KMS-11 (cell line): ENCODE results near the gene MAML3.

Source experiments
- H2AFZ ChIP-seq: fragments of 200-600 bp; sonication (generic); 2 replicates; pipeline ENCODE4 v1.6.1; 2016; ENCODE audit warnings: antibody characterized with exemption, mixed run types, low read depth
- H3K27ac ChIP-seq: fragments of 200-600 bp; sonication (generic); 2 replicates; pipeline ENCODE4 v1.6.1; 2016; ENCODE audit warnings: mild to moderate bottlenecking, mixed run types
- H3K27me3 ChIP-seq: fragments of 200-600 bp; sonication (generic); 2 replicates; pipeline ENCODE4 v1.6.1; 2017; ENCODE audit warnings: mild to moderate bottlenecking, low read depth, mixed run types, moderate library complexity; ENCODE audit not compliant: insufficient read depth
- H3K36me3 ChIP-seq: fragments of 200-600 bp; sonication (generic); 2 replicates; pipeline ENCODE4 v1.6.1; 2017; ENCODE audit warnings: mild to moderate bottlenecking, mixed run types; ENCODE audit not compliant: insufficient read depth
- H3K4me1 ChIP-seq: fragments of 200-600 bp; sonication (generic); 2 replicates; pipeline ENCODE4 v1.6.1; 2016; ENCODE audit warnings: mild to moderate bottlenecking, low read depth, mixed run types; ENCODE audit not compliant: poor library complexity, severe bottlenecking
- H3K4me2 ChIP-seq: fragments of 200-600 bp; sonication (generic); 2 replicates; pipeline ENCODE4 v1.7.0; 2016; ENCODE audit warnings: mild to moderate bottlenecking, mixed run types
- H3K4me3 ChIP-seq: fragments of 200-600 bp; sonication (generic); IDR thresholded peaks from 2 replicates; pipeline ENCODE4 v1.6.1; 2017; ENCODE audit warnings: low read depth, low read length, mixed read lengths; ENCODE audit not compliant: insufficient read depth
- H3K79me2 ChIP-seq: fragments of 200-600 bp; sonication (generic); 2 replicates; pipeline ENCODE4 v1.6.1; 2016; ENCODE audit warnings: low read depth, mixed run types; ENCODE audit not compliant: insufficient read depth
- H3K9ac ChIP-seq: fragments of 200-600 bp; sonication (generic); 2 replicates; pipeline ENCODE4 v1.6.1; 2016; ENCODE audit warnings: mild to moderate bottlenecking, mixed run types
- H4K20me1 ChIP-seq: fragments of 200-600 bp; sonication (generic); 2 replicates; pipeline ENCODE4 v1.6.1; 2016; ENCODE audit warnings: mild to moderate bottlenecking, mixed run types; ENCODE audit not compliant: insufficient read depth
- CTCF ChIP-seq: fragments of 200-600 bp; sonication (generic); conservative IDR thresholded peaks from 2 replicates; pipeline ENCODE4 v1.6.1; 2017; ENCODE audit warnings: low read depth, mild to moderate bottlenecking, antibody characterized with exemption, low read length, moderate library complexity, mixed read lengths

Gene MAML3

GRCh38 chr4:139826426-139826825 lies 327.6 kb downstream of the MAML3 start:
- H3K4me3 ChIP-seq: no peak overlapping the region
- no peak overlapping the region for H3K27ac ChIP-seq
- no peaks in the 10 kb centered on the region for H3K79me2 ChIP-seq
- H2AFZ ChIP-seq: no peak overlapping the region
- H3K9ac ChIP-seq: no peak overlapping the region
- H3K27me3 ChIP-seq: no peaks in the 10 kb centered on the region
- peaks cover 3% of the 10 kb centered on the region for H3K4me1 ChIP-seq
- no peak overlapping the region for H3K4me2 ChIP-seq
- no peaks in the 10 kb centered on the region for H3K36me3 ChIP-seq
- no peak for TF ChIP-seq CTCF
- no peaks in the 10 kb centered on the region for H4K20me1 ChIP-seq

GRCh38 chr4:139825523-139826014 lies 328.4 kb downstream of the MAML3 start:
- Histone ChIP-seq H4K20me1 (no peaks in the 10 kb centered on the region), H3K4me2 (no peak overlapping the region), H3K9ac (no peak overlapping the region), H3K36me3 (no peaks in the 10 kb centered on the region), H3K4me3 (no peak overlapping the region), H3K4me1 (no peaks in the 10 kb centered on the region), H3K79me2 (no peaks in the 10 kb centered on the region), H2AFZ (no peak overlapping the region), H3K27ac (no peak overlapping the region), H3K27me3 (no peaks in the 10 kb centered on the region)
- TF ChIP-seq CTCF: no peak

GRCh38 chr4:139824882-139825522 lies 329.0 kb downstream of the MAML3 start:
- Histone ChIP-seq H3K27me3 (no peaks in the 10 kb centered on the region), H4K20me1 (no peaks in the 10 kb centered on the region), H3K4me2 (no peak overlapping the region), H3K4me1 (no peaks in the 10 kb centered on the region), H3K27ac (no peak overlapping the region), H2AFZ (no peak overlapping the region), H3K9ac (no peak overlapping the region), H3K36me3 (no peaks in the 10 kb centered on the region), H3K4me3 (no peak overlapping the region), H3K79me2 (no peaks in the 10 kb centered on the region)
- no peak for TF ChIP-seq CTCF

- no peak for TF ChIP-seq CTCF
- no peaks in the 10 kb centered on the region for H3K36me3 ChIP-seq
- H2AFZ ChIP-seq: no peak overlapping the region
- no peaks in the 10 kb centered on the region for H3K27me3 ChIP-seq
- no peaks in the 10 kb centered on the region for H3K79me2 ChIP-seq
- no peak overlapping the region for H3K4me3 ChIP-seq
- no peak overlapping the region for H3K4me2 ChIP-seq
- H3K9ac ChIP-seq: no peak overlapping the region
- H3K27ac ChIP-seq: no peak overlapping the region
- no peaks in the 10 kb centered on the region for H4K20me1 ChIP-seq
- no peaks in the 10 kb centered on the region for H3K4me1 ChIP-seq
Observed at GRCh38 chr4:139823746-139824145, 330.2 kb downstream of the MAML3 start.
